A549 (cell line): Measurements from ENCODE around the gene ZNF317. TPM values are rescaled to one million over a fixed set of nuclear protein-coding genes. Genes with fewer than 3 reads are reported as not detected.

ENCODE experiments used
- ATAC-seq, 2 experiments: fragments of 200-7000 bp in 1 of 2; fragments of >200 bp in 1 of 2; cut with Nextera tagmentation in 1 of 2; cut with Tn5 transposase in 1 of 2; 3 replicates each; pipeline versions ENCODE4 v1.8.0 to v1.9.1; 2018 to 2020; ENCODE audit warnings: mild to moderate bottlenecking in 1 of 2, moderate library complexity in 1 of 2
- CTCF ChIA-PET: fragments of 300-600 bp; sonication (Branson Sonifier 250); formaldehyde crosslinking; extraction: SDS; loops from one replicate; lab custom pipeline; 2021; ENCODE audit warnings: antibody characterized with exemption, inconsistent platforms; lab: Yijun Ruan, JAX
- POLR2A ChIA-PET: fragments of 350-600 bp; formaldehyde crosslinking; extraction: SDS; loops from one replicate; lab custom pipeline; 2021; ENCODE audit warnings: antibody characterized with exemption, inconsistent platforms; lab: Yijun Ruan, JAX
- DNase-seq, 2 experiments: peaks; one replicate each; pipeline versions ENCODE4 v3.0.0 to v3.0.0-alpha.2; 2011 to 2016; ENCODE audit warnings: low read depth in 1 of 2, low spot score in 1 of 2
- FAIRE-seq: peaks from 2 replicates; lab custom pipeline; 2011; peaks lifted over from hg19 to GRCh38; lab: Jason Lieb, UNC
- H3K27ac ChIP-seq, 2 experiments: fragments of >200 bp; sonication (Bioruptor Twin); formaldehyde crosslinking; 3 replicates each; pipeline ENCODE4 v1.5.1; 2016 to 2017
- H3K4me1 ChIP-seq: fragments of >200 bp; sonication (Bioruptor Twin); formaldehyde crosslinking; 3 replicates; pipeline ENCODE4 v1.6.1; 2016
- H3K4me2 ChIP-seq: fragments of >200 bp; sonication (Bioruptor Twin); formaldehyde crosslinking; 3 replicates; pipeline ENCODE4 v1.6.1; 2016
- H3K4me3 ChIP-seq: fragments of >200 bp; sonication (Bioruptor Twin); formaldehyde crosslinking; 3 replicates; pipeline ENCODE4 v1.5.1; 2016
- H3K9me3 ChIP-seq: fragments of >200 bp; sonication (Bioruptor Twin); formaldehyde crosslinking; 3 replicates; pipeline ENCODE4 v1.6.1; 2016
- EHF ChIP-seq: fragments of 250-450 bp; sonication (Bioruptor Pico); IDR thresholded peaks from 2 replicates; pipeline ENCODE4 v1.5.0; 2020; ENCODE audit warnings: mild to moderate bottlenecking
- EHMT2 ChIP-seq: fragments of 200-600 bp; sonication (generic); IDR thresholded peaks from 2 replicates; pipeline ENCODE4 v1.6.1; 2016; ENCODE audit warnings: antibody characterized with exemption, low read depth, mild to moderate bottlenecking, moderate library complexity
- ESRRA ChIP-seq: fragments of 150-350 bp; IDR thresholded peaks from 2 replicates; pipeline ENCODE4 v1.6.1; 2014; ENCODE audit warnings: mild to moderate bottlenecking, low read length, borderline replicate concordance
- FOXS1 ChIP-seq: fragments of 250-450 bp; sonication (Bioruptor Pico); IDR thresholded peaks from 2 replicates; pipeline ENCODE4 v1.5.0; 2020; ENCODE audit warnings: mild to moderate bottlenecking, moderate library complexity
- HOXA7 ChIP-seq: fragments of 250-450 bp; sonication (Bioruptor Pico); IDR thresholded peaks from 2 replicates; pipeline ENCODE4 v1.5.0; 2020; ENCODE audit warnings: mild to moderate bottlenecking, moderate library complexity
- HOXB13 ChIP-seq: fragments of 250-450 bp; sonication (Bioruptor Pico); IDR thresholded peaks from 2 replicates; pipeline ENCODE4 v1.5.0; 2020; ENCODE audit warnings: low read depth, mild to moderate bottlenecking, moderate library complexity
- HOXB5 ChIP-seq: fragments of 250-450 bp; sonication (Bioruptor Pico); IDR thresholded peaks from 2 replicates; pipeline ENCODE4 v1.5.0; 2020; ENCODE audit warnings: mild to moderate bottlenecking, moderate library complexity
- JUNB ChIP-seq: fragments of >200 bp; sonication (Bioruptor Twin); formaldehyde crosslinking; IDR thresholded peaks from 2 replicates; pipeline ENCODE4 v1.6.1; 2016
- KDM1A ChIP-seq: fragments of 200-600 bp; sonication (generic); IDR thresholded peaks from 2 replicates; pipeline ENCODE4 v1.6.1; 2016; ENCODE audit warnings: low read depth, mild to moderate bottlenecking
- KDM5A ChIP-seq: fragments of 200-600 bp; sonication (generic); IDR thresholded peaks from 2 replicates; pipeline ENCODE4 v1.6.1; 2016; ENCODE audit warnings: antibody characterized with exemption, mild to moderate bottlenecking
- MAZ ChIP-seq: fragments of 150-350 bp; IDR thresholded peaks from 2 replicates; pipeline ENCODE4 v1.6.1; 2014; ENCODE audit warnings: antibody characterized with exemption, low read depth, low read length, borderline replicate concordance
- MYC ChIP-seq: IDR thresholded peaks from 2 replicates; pipeline ENCODE4 v1.6.1; 2012; ENCODE audit warnings: mild to moderate bottlenecking, inconsistent platforms, low read length, improper control_type of control experiment, borderline replicate concordance
- NFE2L2 ChIP-seq: fragments of 150-350 bp; conservative IDR thresholded peaks from 2 replicates; pipeline ENCODE4 v1.6.1; 2014; ENCODE audit warnings: low read length
- NPAS2 ChIP-seq: fragments of 250-450 bp; sonication (Bioruptor Pico); IDR thresholded peaks from 2 replicates; pipeline ENCODE4 v1.8.0; 2022; ENCODE audit warnings: mild to moderate bottlenecking, moderate library complexity, borderline replicate concordance
- POLR2A ChIP-seq: IDR thresholded peaks from 2 replicates; pipeline ENCODE4 v1.6.1; 2012; ENCODE audit warnings: mild to moderate bottlenecking, low read length
- POLR2AphosphoS2 ChIP-seq: conservative IDR thresholded peaks from 2 replicates; pipeline ENCODE4 v1.6.1; 2012; ENCODE audit warnings: low read length, improper control_type of control experiment, inconsistent platforms
- RARB ChIP-seq: fragments of 250-450 bp; sonication (Bioruptor Pico); IDR thresholded peaks from 2 replicates; pipeline ENCODE4 v1.8.0; 2021; ENCODE audit warnings: mild to moderate bottlenecking, moderate library complexity
- RCOR1 ChIP-seq: fragments of 150-350 bp; IDR thresholded peaks from 2 replicates; pipeline ENCODE4 v1.6.1; 2014; ENCODE audit warnings: antibody characterized with exemption, low read length, low read depth
- RFX5 ChIP-seq: fragments of 450-650 bp; IDR thresholded peaks from 2 replicates; pipeline ENCODE4 v1.7.1; 2014; ENCODE audit warnings: antibody characterized with exemption, mild to moderate bottlenecking, moderate library complexity
- SMC3 ChIP-seq: fragments of >200 bp; sonication (Bioruptor Twin); formaldehyde crosslinking; IDR thresholded peaks from 3 replicates; pipeline ENCODE4 v1.6.1; 2018; ENCODE audit warnings: inconsistent platforms
- TP53 ChIP-seq: fragments of 250-450 bp; sonication (Bioruptor Pico); IDR thresholded peaks from 2 replicates; pipeline ENCODE4 v1.5.0; 2021; ENCODE audit warnings: mild to moderate bottlenecking, moderate library complexity
- ZFP36 ChIP-seq: fragments of 450-650 bp; IDR thresholded peaks from 2 replicates; pipeline ENCODE4 v1.6.1; 2014; ENCODE audit warnings: borderline replicate concordance; ENCODE audit not compliant: partially characterized antibody
- WGBS: methylation state at CpG from one replicate; pipeline ENCODE4 v1.1.6; 2017; ENCODE audit errors: missing lambda C conversion rate; 5-methylcytosine and 5-hydroxymethylcytosine counted together
- polyA plus RNA-seq, 4 experiments: library from polyadenylated mRNA; depleted of rRNA in 3 of 4; stranded (reverse); fragments of >200 nt; fragmentation: RNase III in 1 of 4; extraction: RNeasy Plus Mini Kit Qiagen cat#74134 plus additional on column Dnase treatment in 1 of 4; gene quantifications; 2 replicates in 3 of 4; 3 replicates in 1 of 4; pipeline ENCODE4 v1.2.3, GENCODE V29; 2011 to 2017
- TF ChIP-seq, protein P1 (sequence below): IDR thresholded peaks from 2 replicates; pipeline ENCODE4 v1.6.1; 2012
- TF ChIP-seq, protein P2 (sequence below): fragments of >200 bp; sonication (Bioruptor Twin); formaldehyde crosslinking; IDR thresholded peaks from 2 replicates; pipeline ENCODE4 v1.6.1; 2016
- TF ChIP-seq, protein P3 (sequence below): fragments of 450-650 bp; IDR thresholded peaks from 2 replicates; pipeline ENCODE4 v1.6.1; 2014; ENCODE audit warnings: antibody characterized with exemption
- TF ChIP-seq, protein P4 (sequence below): fragments of 150-350 bp; IDR thresholded peaks from 2 replicates; pipeline ENCODE4 v1.6.1; 2014; ENCODE audit warnings: low read depth, mild to moderate bottlenecking, low read length

The ZNF317 gene
- polyA plus RNA-seq, 2 of the 4 experiments (the other 2 are of a cell fraction) = 16.3 to 21.8 TPM

DNA sequence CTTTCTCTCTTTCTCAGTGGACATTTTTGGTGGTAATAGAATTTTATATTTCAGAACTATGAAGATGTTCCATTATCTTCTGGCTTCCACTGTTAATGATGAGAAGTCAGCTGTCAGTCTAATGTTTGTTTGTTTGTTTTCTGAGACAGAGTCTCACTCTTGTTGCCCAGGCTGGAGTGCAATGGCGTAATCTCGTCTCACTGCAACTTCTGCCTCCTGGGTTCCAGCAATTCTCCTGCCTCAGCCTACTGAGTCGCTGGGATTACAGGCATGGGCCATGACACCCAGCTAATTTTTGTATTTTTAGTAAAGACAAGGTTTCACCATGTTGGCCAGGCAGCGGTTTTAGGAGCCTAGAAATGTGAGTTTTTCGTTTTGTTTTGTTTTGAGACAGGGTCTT lies 4.7 kb downstream of the ZNF317 start:
- Histone ChIP-seq H3K9me3 (peaks cover 79% of the 10 kb centered on the region), H3K4me1 (no peaks in the 10 kb centered on the region), H3K27ac (no peak overlapping the region), H3K4me3 (no peak overlapping the region), H3K4me2 (no peak overlapping the region)
- FAIRE-seq = no peak
- ATAC-seq = no peak
- DNase-seq = peak in 1 of 2 experiments; percentile 31
- ChIA-PET POLR2A (no interaction called here), CTCF (no interaction called here)
- TF ChIP-seq, protein P1, sequence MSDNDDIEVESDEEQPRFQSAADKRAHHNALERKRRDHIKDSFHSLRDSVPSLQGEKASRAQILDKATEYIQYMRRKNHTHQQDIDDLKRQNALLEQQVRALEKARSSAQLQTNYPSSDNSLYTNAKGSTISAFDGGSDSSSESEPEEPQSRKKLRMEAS = no peak
- TF ChIP-seq NFE2L2 = no peak
- TF ChIP-seq HOXB13 (CRISPR knock-in tag) = no peak
- TF ChIP-seq MYC = no peak
- TF ChIP-seq RFX5 = no peak
- TF ChIP-seq NPAS2 (CRISPR knock-in tag) = no peak
- TF ChIP-seq POLR2AphosphoS2 = no peak
- 94% methylated on average over 5 of the region's 5 CpGs for WGBS

DNA sequence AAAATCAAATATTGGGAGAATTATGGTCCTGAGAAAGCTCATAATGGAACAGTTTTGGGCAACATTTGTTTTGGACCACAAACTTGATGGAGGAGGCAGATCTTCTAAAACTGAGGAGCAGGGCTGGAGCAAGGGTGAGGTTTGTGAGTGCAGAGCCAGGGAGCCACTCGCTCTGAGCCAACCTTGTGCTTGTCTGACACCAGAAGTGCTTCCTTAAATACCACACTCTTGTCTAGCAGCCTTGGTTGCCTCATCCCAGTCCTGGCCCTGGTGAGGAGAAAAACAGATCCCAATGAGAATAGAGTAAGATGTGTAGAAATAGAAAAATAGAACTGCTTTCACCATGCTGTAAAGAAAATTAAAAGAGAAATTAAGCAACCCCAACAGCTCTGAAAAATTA lies 6.7 kb downstream of the ZNF317 start:
- FAIRE-seq = no peak
- TF ChIP-seq EHMT2 = no peak
- no peak for TF ChIP-seq NFE2L2
- TF ChIP-seq, protein P2, sequence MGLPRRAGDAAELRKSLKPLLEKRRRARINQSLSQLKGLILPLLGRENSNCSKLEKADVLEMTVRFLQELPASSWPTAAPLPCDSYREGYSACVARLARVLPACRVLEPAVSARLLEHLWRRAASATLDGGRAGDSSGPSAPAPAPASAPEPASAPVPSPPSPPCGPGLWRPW = no peak
- no peak for TF ChIP-seq HOXB5 (CRISPR knock-in tag)
- no peak for TF ChIP-seq HOXA7 (CRISPR knock-in tag)
- TF ChIP-seq ZFP36 = no peak
- no peak for TF ChIP-seq HOXB13 (CRISPR knock-in tag)
- no peak for TF ChIP-seq ESRRA
- no peak for TF ChIP-seq RARB
- no peak for TF ChIP-seq FOXS1 (CRISPR knock-in tag)
- TF ChIP-seq EHF (CRISPR knock-in tag) = no peak
- TF ChIP-seq SMC3 = no peak
- Histone ChIP-seq H3K27ac (no peak overlapping the region), H3K4me1 (no peaks in the 10 kb centered on the region), H3K4me2 (no peak overlapping the region), H3K4me3 (no peak overlapping the region), H3K9me3 (peaks cover 88% of the 10 kb centered on the region)
- ATAC-seq = no peak
- 92% methylated on average over 1 of the region's 1 CpG for WGBS
- DNase-seq = no peak
- POLR2A ChIA-PET = no interaction called here
- CTCF ChIA-PET = no interaction called here

DNA sequence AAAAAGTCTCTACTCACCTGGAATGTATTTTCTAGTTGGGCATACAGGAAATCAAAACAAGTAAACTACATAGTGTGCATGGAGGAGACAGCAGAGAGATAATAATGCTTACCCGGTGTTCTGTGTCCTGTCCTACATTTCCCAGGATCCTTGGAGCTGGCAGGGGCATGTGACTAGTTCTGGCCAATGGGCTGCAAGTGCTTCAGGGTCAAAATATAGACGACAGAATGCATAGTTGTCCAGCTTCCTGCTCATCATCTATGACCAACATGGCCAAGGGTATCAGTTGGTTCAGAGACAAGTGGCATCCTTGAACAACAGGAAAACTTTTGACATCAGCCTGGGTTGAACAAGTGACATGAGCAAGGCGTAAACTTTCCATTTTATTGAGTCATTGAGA lies 8.5 kb downstream of the ZNF317 start:
- H3K4me2 ChIP-seq = no peak overlapping the region
- H3K27ac ChIP-seq = no peak overlapping the region
- POLR2A ChIA-PET = no interaction called here
- TF ChIP-seq, protein P3, sequence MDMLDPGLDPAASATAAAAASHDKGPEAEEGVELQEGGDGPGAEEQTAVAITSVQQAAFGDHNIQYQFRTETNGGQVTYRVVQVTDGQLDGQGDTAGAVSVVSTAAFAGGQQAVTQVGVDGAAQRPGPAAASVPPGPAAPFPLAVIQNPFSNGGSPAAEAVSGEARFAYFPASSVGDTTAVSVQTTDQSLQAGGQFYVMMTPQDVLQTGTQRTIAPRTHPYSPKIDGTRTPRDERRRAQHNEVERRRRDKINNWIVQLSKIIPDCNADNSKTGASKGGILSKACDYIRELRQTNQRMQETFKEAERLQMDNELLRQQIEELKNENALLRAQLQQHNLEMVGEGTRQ = no peak
- no peak for TF ChIP-seq JUNB
- TF ChIP-seq TP53 (CRISPR knock-in tag) = no peak
- no peak for TF ChIP-seq MAZ
- TF ChIP-seq RCOR1 = no peak
- TF ChIP-seq POLR2A = no peak
- no peak for TF ChIP-seq KDM1A
- TF ChIP-seq KDM5A = no peak
- no peak for TF ChIP-seq RARB
- TF ChIP-seq, protein P4, sequence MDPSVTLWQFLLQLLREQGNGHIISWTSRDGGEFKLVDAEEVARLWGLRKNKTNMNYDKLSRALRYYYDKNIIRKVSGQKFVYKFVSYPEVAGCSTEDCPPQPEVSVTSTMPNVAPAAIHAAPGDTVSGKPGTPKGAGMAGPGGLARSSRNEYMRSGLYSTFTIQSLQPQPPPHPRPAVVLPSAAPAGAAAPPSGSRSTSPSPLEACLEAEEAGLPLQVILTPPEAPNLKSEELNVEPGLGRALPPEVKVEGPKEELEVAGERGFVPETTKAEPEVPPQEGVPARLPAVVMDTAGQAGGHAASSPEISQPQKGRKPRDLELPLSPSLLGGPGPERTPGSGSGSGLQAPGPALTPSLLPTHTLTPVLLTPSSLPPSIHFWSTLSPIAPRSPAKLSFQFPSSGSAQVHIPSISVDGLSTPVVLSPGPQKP = no peak
- FAIRE-seq = no peak
- no peak for ATAC-seq
- CTCF ChIA-PET = interaction anchor here (0.5 kb wide), 1 partner anchor 655 kb away, joined by 4 read pairs; no protein-coding TSS in a partner anchor
- H3K4me3 ChIP-seq = no peak overlapping the region
- peaks cover 89% of the 10 kb centered on the region for H3K9me3 ChIP-seq
- no peaks in the 10 kb centered on the region for H3K4me1 ChIP-seq
- 90% methylated on average over 3 of the region's 3 CpGs for WGBS
- no peak for DNase-seq
